Measurements from ENCODE around the gene STT3B. TPM values are rescaled to one million over a fixed set of nuclear protein-coding genes. Genes with fewer than 3 reads are reported as not detected.

Gene STT3B
- total and polyA plus RNA-seq, 5 donors from 2014 or later = 85.1 to 108 (median 90.8) TPM

- Mint-ChIP-seq H3K27ac (peak overlapping the region in 2 of 3 donors; percentile 29 to 50), H3K9me3 (no peaks in the 10 kb centered on the region), H3K4me1 (peaks cover 53 to 89% (median 81%) of the 10 kb centered on the region in 4 donors), H3K27me3 (no peaks in the 10 kb centered on the region), H3K4me3 (peak overlapping the region in 2 of 4 donors; percentile 22 to 69), H3K36me3 (peaks cover 7% of the 10 kb centered on the region)
- H3K9me3 ChIP-seq (ENCODE audit: control insufficient read depth in 2 of 2, low read length in 2 of 2) = no peaks in the 10 kb centered on the region
- no peaks in the 10 kb centered on the region for H3K36me3 ChIP-seq (ENCODE audit: control insufficient read depth, insufficient read depth, low read length)
- H3K4me1 ChIP-seq (ENCODE audit: control insufficient read depth, insufficient read depth, low read length, poor library complexity, severe bottlenecking) = peaks cover 53% of the 10 kb centered on the region
- H3K27me3 ChIP-seq (ENCODE audit: control insufficient read depth, insufficient read depth, low read length) = no peaks in the 10 kb centered on the region
- peak in 2 of 3 donors; percentile 48 to 52 for DNase-seq
- peak overlapping the region; percentile 52 for H3K27ac ChIP-seq (ENCODE audit: insufficient read depth, low read length, poor library complexity, severe bottlenecking)
- ATAC-seq (ENCODE audit: low read depth in 2 of 2) = peak; percentile 76 to 80
- peak overlapping the region; percentile 30 for H3K4me3 ChIP-seq (ENCODE audit: low read depth, low read length)
Observed at GRCh38 chr3:31541089-31541488, 8.4 kb downstream of the STT3B start.

- no peak for DNase-seq
- H3K36me3 ChIP-seq (ENCODE audit: control insufficient read depth, insufficient read depth, low read length) = no peaks in the 10 kb centered on the region
- peaks cover 48% of the 10 kb centered on the region for H3K4me1 ChIP-seq (ENCODE audit: control insufficient read depth, insufficient read depth, low read length, poor library complexity, severe bottlenecking)
- no peak for ATAC-seq (ENCODE audit: low read depth in 2 of 2)
- no peak overlapping the region for H3K27ac ChIP-seq (ENCODE audit: insufficient read depth, low read length, poor library complexity, severe bottlenecking)
- peaks cover 57 to 90% (median 81%) of the 10 kb centered on the region in 4 donors for H3K4me1 Mint-ChIP-seq
- H3K27me3 ChIP-seq (ENCODE audit: control insufficient read depth, insufficient read depth, low read length) = no peaks in the 10 kb centered on the region
- H3K4me3 Mint-ChIP-seq = peak overlapping the region in 2 of 4 donors; percentile 33 to 48
- peak overlapping the region in 2 of 3 donors; percentile 44 to 70 for H3K27ac Mint-ChIP-seq
- H3K9me3 Mint-ChIP-seq = no peaks in the 10 kb centered on the region
- no peaks in the 10 kb centered on the region for H3K27me3 Mint-ChIP-seq
- no peaks in the 10 kb centered on the region for H3K9me3 ChIP-seq (ENCODE audit: control insufficient read depth in 2 of 2, low read length in 2 of 2)
- H3K36me3 Mint-ChIP-seq = peaks cover 7% of the 10 kb centered on the region
- no peak overlapping the region for H3K4me3 ChIP-seq (ENCODE audit: low read depth, low read length)
Observed at GRCh38 chr3:31542246-31542645, 9.5 kb downstream of the STT3B start.

- Histone ChIP-seq H3K4me3 (ENCODE audit: low read depth, low read length) (no peak overlapping the region), H3K27me3 (ENCODE audit: control insufficient read depth, insufficient read depth, low read length) (no peaks in the 10 kb centered on the region), H3K4me1 (ENCODE audit: control insufficient read depth, insufficient read depth, low read length, poor library complexity, severe bottlenecking) (peaks cover 46% of the 10 kb centered on the region), H3K9me3 (ENCODE audit: control insufficient read depth in 2 of 2, low read length in 2 of 2) (no peaks in the 10 kb centered on the region), H3K27ac (ENCODE audit: insufficient read depth, low read length, poor library complexity, severe bottlenecking) (no peak overlapping the region), H3K36me3 (ENCODE audit: control insufficient read depth, insufficient read depth, low read length) (no peaks in the 10 kb centered on the region)
- no peak for DNase-seq
- no peak for ATAC-seq (ENCODE audit: low read depth in 2 of 2)
- peaks cover 57 to 88% (median 78%) of the 10 kb centered on the region in 4 donors for H3K4me1 Mint-ChIP-seq
- H3K36me3 Mint-ChIP-seq = peaks cover 7% of the 10 kb centered on the region
- peak overlapping the region in 1 of 3 donors; percentile 38 for H3K27ac Mint-ChIP-seq
- no peaks in the 10 kb centered on the region for H3K27me3 Mint-ChIP-seq
- H3K9me3 Mint-ChIP-seq = no peaks in the 10 kb centered on the region
- H3K4me3 Mint-ChIP-seq = peak overlapping the region; percentile 8 to 49 (median 19)
Observed at GRCh38 chr3:31543375-31543774, 10.7 kb downstream of the STT3B start.

GRCh38 chr3:31544634-31545033 is 11.9 kb downstream of the STT3B start:
- Mint-ChIP-seq H3K27me3 (no peaks in the 10 kb centered on the region), H3K4me1 (peaks cover 57 to 83% (median 72%) of the 10 kb centered on the region in 4 donors), H3K36me3 (peaks cover 7% of the 10 kb centered on the region), H3K27ac (peak overlapping the region in 2 of 3 donors; percentile 16 to 55), H3K9me3 (no peaks in the 10 kb centered on the region), H3K4me3 (peak overlapping the region in 2 of 4 donors; percentile 9 to 22)
- no peak for DNase-seq
- H3K4me1 ChIP-seq (ENCODE audit: control insufficient read depth, insufficient read depth, low read length, poor library complexity, severe bottlenecking) = peaks cover 42% of the 10 kb centered on the region
- H3K9me3 ChIP-seq (ENCODE audit: control insufficient read depth in 2 of 2, low read length in 2 of 2) = no peaks in the 10 kb centered on the region
- no peak overlapping the region for H3K27ac ChIP-seq (ENCODE audit: insufficient read depth, low read length, poor library complexity, severe bottlenecking)
- ATAC-seq (ENCODE audit: low read depth in 2 of 2) = no peak
- no peaks in the 10 kb centered on the region for H3K27me3 ChIP-seq (ENCODE audit: control insufficient read depth, insufficient read depth, low read length)
- no peaks in the 10 kb centered on the region for H3K36me3 ChIP-seq (ENCODE audit: control insufficient read depth, insufficient read depth, low read length)
- H3K4me3 ChIP-seq (ENCODE audit: low read depth, low read length) = no peak overlapping the region

- H3K9me3 Mint-ChIP-seq = no peaks in the 10 kb centered on the region
- peak overlapping the region in 2 of 3 donors; percentile 60 to 82 for H3K27ac Mint-ChIP-seq
- peaks cover 7% of the 10 kb centered on the region for H3K36me3 Mint-ChIP-seq
- peak overlapping the region in 3 of 4 donors; percentile 5 to 33 (median 18) for H3K4me3 Mint-ChIP-seq
- H3K27me3 Mint-ChIP-seq = no peaks in the 10 kb centered on the region
- Histone ChIP-seq H3K4me3 (ENCODE audit: low read depth, low read length) (peak overlapping the region; percentile 21), H3K27ac (ENCODE audit: insufficient read depth, low read length, poor library complexity, severe bottlenecking) (no peak overlapping the region), H3K27me3 (ENCODE audit: control insufficient read depth, insufficient read depth, low read length) (no peaks in the 10 kb centered on the region), H3K36me3 (ENCODE audit: control insufficient read depth, insufficient read depth, low read length) (no peaks in the 10 kb centered on the region), H3K9me3 (ENCODE audit: control insufficient read depth in 2 of 2, low read length in 2 of 2) (no peaks in the 10 kb centered on the region), H3K4me1 (ENCODE audit: control insufficient read depth, insufficient read depth, low read length, poor library complexity, severe bottlenecking) (peaks cover 33% of the 10 kb centered on the region)
- ATAC-seq (ENCODE audit: low read depth in 2 of 2) (no peak), DNase-seq (no peak)
- peaks cover 57 to 85% (median 75%) of the 10 kb centered on the region in 4 donors for H3K4me1 Mint-ChIP-seq
Observed at GRCh38 chr3:31546162-31546561, 13.4 kb downstream of the STT3B start.

GRCh38 chr3:31546725-31547124 is 14.0 kb downstream of the STT3B start:
- H3K9me3 ChIP-seq (ENCODE audit: control insufficient read depth in 2 of 2, low read length in 2 of 2) = no peaks in the 10 kb centered on the region
- DNase-seq = no peak
- no peaks in the 10 kb centered on the region for H3K27me3 ChIP-seq (ENCODE audit: control insufficient read depth, insufficient read depth, low read length)
- H3K36me3 ChIP-seq (ENCODE audit: control insufficient read depth, insufficient read depth, low read length) = no peaks in the 10 kb centered on the region
- no peak for ATAC-seq (ENCODE audit: low read depth in 2 of 2)
- no peak overlapping the region for H3K27ac ChIP-seq (ENCODE audit: insufficient read depth, low read length, poor library complexity, severe bottlenecking)
- peak overlapping the region; percentile 45 to 82 (median 60) for H3K27ac Mint-ChIP-seq
- H3K27me3 Mint-ChIP-seq = no peaks in the 10 kb centered on the region
- peaks cover 29% of the 10 kb centered on the region for H3K4me1 ChIP-seq (ENCODE audit: control insufficient read depth, insufficient read depth, low read length, poor library complexity, severe bottlenecking)
- no peak overlapping the region for H3K4me3 ChIP-seq (ENCODE audit: low read depth, low read length)
- H3K36me3 Mint-ChIP-seq = peaks cover 7% of the 10 kb centered on the region
- no peaks in the 10 kb centered on the region for H3K9me3 Mint-ChIP-seq
- no peak overlapping the region for H3K4me3 Mint-ChIP-seq
- H3K4me1 Mint-ChIP-seq = peaks cover 60 to 87% (median 77%) of the 10 kb centered on the region in 4 donors

- peak overlapping the region in 3 of 4 donors; percentile 5 to 8 (median 7) for H3K4me3 Mint-ChIP-seq
- peaks cover 65 to 85% (median 75%) of the 10 kb centered on the region in 4 donors for H3K4me1 Mint-ChIP-seq
- peaks cover 0 to 6% (median 0%) of the 10 kb centered on the region in 7 donors for H3K9me3 Mint-ChIP-seq
- ATAC-seq (ENCODE audit: low read depth in 2 of 2) (peak; percentile 50 to 68), DNase-seq (peak in 2 of 3 donors; percentile 28 to 46)
- peak overlapping the region; percentile 6 for H3K27ac ChIP-seq (ENCODE audit: insufficient read depth, low read length, poor library complexity, severe bottlenecking)
- H3K36me3 Mint-ChIP-seq = no peaks in the 10 kb centered on the region
- no peaks in the 10 kb centered on the region for H3K27me3 Mint-ChIP-seq
- H3K27me3 ChIP-seq (ENCODE audit: control insufficient read depth, insufficient read depth, low read length) = no peaks in the 10 kb centered on the region
- H3K27ac Mint-ChIP-seq = peak overlapping the region; percentile 5 to 21 (median 10)
- peak overlapping the region; percentile 17 for H3K4me3 ChIP-seq (ENCODE audit: low read depth, low read length)
- peaks cover 32% of the 10 kb centered on the region for H3K4me1 ChIP-seq (ENCODE audit: control insufficient read depth, insufficient read depth, low read length, poor library complexity, severe bottlenecking)
- no peaks in the 10 kb centered on the region for H3K36me3 ChIP-seq (ENCODE audit: control insufficient read depth, insufficient read depth, low read length)
- no peaks in the 10 kb centered on the region for H3K9me3 ChIP-seq (ENCODE audit: control insufficient read depth in 2 of 2, low read length in 2 of 2)
Observed at GRCh38 chr3:31550452-31551251, 17.9 kb downstream of the STT3B start.
